NCI-H1417 (cell line): ENCODE results near the gene GOLGA7B.
"Not testable (repeated sequence)": the region's sequence is repeated elsewhere in the genome, so short reads cannot be mapped to it uniquely, and the experiment has no call there.

Experiments
- DNase-seq, 3 experiments: peaks; one replicate each; lab custom pipeline; 2025; lab: John Stamatoyannopoulos, UW

The GOLGA7B gene

GRCh38 chr10:97831259-97831658 is 18.4 kb upstream of the GOLGA7B start:
- no peak for DNase-seq

- DNase-seq, result no peak
These were observed 13.2 kb upstream of the GOLGA7B start for GRCh38 chr10:97836446-97836845.

- no peak for DNase-seq
These were observed 11.6 kb upstream of the GOLGA7B start for GRCh38 chr10:97838091-97838490.

GRCh38 chr10:97841166-97841565 is 8.5 kb upstream of the GOLGA7B start:
- DNase-seq, result not testable (repeated sequence)

- DNase-seq, result not testable (repeated sequence)
These were observed 7.5 kb upstream of the GOLGA7B start for GRCh38 chr10:97842114-97842513.

- peak in 1 of 3 experiments; percentile 26 for DNase-seq
These were observed 6.9 kb upstream of the GOLGA7B start for GRCh38 chr10:97842656-97843280.

GRCh38 chr10:97843281-97843671 is 6.4 kb upstream of the GOLGA7B start:
- DNase-seq, result peak in 1 of 3 experiments; percentile 60

- not testable (repeated sequence) for DNase-seq
These were observed 5.7 kb upstream of the GOLGA7B start for GRCh38 chr10:97843972-97844371.

GRCh38 chr10:97844678-97845077 is 5.0 kb upstream of the GOLGA7B start:
- no peak for DNase-seq

GRCh38 chr10:97849103-97849686 is 448 bp upstream of the GOLGA7B start:
- peak; percentile 70 to 81 (median 71) for DNase-seq

GRCh38 chr10:97850446-97850845 is 803 bp downstream of the GOLGA7B start:
- DNase-seq, result peak in 2 of 3 experiments; percentile 22 to 46

- no peak for DNase-seq
These were observed 1.8 kb downstream of the GOLGA7B start for GRCh38 chr10:97851341-97852001.

GRCh38 chr10:97852277-97852676 is 2.6 kb downstream of the GOLGA7B start:
- DNase-seq, result no peak

- no peak for DNase-seq
These were observed 3.3 kb downstream of the GOLGA7B start for GRCh38 chr10:97852840-97853405.

- DNase-seq, result no peak
These were observed 5.1 kb downstream of the GOLGA7B start for GRCh38 chr10:97854743-97855142.

GRCh38 chr10:97858001-97858439 is 8.4 kb downstream of the GOLGA7B start:
- DNase-seq, result no peak

- DNase-seq, result no peak
These were observed 11.6 kb downstream of the GOLGA7B start for GRCh38 chr10:97861097-97861750.

GRCh38 chr10:97861924-97862323 is 12.3 kb downstream of the GOLGA7B start:
- DNase-seq, result no peak

- no peak for DNase-seq
These were observed 14.2 kb downstream of the GOLGA7B start for GRCh38 chr10:97863808-97864207.

- no peak for DNase-seq
These were observed 15.8 kb downstream of the GOLGA7B start for GRCh38 chr10:97865488-97865887.

GRCh38 chr10:97866524-97867219 is 17.0 kb downstream of the GOLGA7B start:
- DNase-seq, result no peak
